Body of pancreas (tissue), 4 donors: Measurements from ENCODE around the gene CDC20B.
"Not testable (repeated sequence)": the region's sequence is repeated elsewhere in the genome, so short reads cannot be mapped to it uniquely, and the experiment has no call there.

Experiments used
- POLR2A ChIP-seq, 3 donors: fragments of 450-650 bp; IDR thresholded peaks; one replicate each; pipeline ENCODE4 v1.6.1; 2016; ENCODE audit warnings: antibody characterized with exemption in 3 of 3, mild to moderate bottlenecking in 2 of 3
- TF ChIP-seq, protein P1 (sequence below), 7 experiments: fragments of 450-650 bp in 4 of 7; fragments of 200-600 bp in 3 of 7; sonication (generic) in 3 of 7; IDR thresholded peaks; one replicate each; pipeline ENCODE4 v1.5.1; 2016 to 2019; ENCODE audit warnings: antibody characterized with exemption in 7 of 7

DNA sequence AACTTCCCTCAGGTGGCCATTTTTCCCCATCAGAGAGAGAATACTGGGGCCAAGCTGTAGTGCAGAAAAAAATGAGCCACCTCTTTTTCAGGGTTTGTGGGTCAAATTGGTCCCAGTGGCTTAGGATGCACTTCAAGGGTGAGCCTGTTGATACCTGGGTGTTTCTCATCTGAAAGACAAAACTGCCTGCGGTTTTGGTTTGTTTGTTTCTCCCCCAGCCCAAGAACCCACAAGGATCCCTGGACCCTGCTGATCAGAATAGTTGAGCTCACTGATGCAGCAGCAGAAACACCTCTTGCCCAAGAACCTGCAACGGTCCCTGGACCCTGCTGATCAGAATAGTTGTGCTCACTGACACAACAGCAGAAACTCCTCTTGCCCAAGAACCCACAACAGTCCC lies 83.7 kb downstream of the CDC20B start:
- not testable (repeated sequence) for TF ChIP-seq POLR2A (IDR thresholded peaks at IDR 0.05)
- TF ChIP-seq, protein P1, sequence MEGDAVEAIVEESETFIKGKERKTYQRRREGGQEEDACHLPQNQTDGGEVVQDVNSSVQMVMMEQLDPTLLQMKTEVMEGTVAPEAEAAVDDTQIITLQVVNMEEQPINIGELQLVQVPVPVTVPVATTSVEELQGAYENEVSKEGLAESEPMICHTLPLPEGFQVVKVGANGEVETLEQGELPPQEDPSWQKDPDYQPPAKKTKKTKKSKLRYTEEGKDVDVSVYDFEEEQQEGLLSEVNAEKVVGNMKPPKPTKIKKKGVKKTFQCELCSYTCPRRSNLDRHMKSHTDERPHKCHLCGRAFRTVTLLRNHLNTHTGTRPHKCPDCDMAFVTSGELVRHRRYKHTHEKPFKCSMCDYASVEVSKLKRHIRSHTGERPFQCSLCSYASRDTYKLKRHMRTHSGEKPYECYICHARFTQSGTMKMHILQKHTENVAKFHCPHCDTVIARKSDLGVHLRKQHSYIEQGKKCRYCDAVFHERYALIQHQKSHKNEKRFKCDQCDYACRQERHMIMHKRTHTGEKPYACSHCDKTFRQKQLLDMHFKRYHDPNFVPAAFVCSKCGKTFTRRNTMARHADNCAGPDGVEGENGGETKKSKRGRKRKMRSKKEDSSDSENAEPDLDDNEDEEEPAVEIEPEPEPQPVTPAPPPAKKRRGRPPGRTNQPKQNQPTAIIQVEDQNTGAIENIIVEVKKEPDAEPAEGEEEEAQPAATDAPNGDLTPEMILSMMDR (IDR thresholded peaks at IDR 0.05), result not testable (repeated sequence)
